Measurements from ENCODE around the gene WWOX. TPM values are rescaled to one million over a fixed set of nuclear protein-coding genes. Genes with fewer than 3 reads are reported as not detected.

The WWOX gene
- total RNA-seq, 1 donor from 2014 or later = 7.3 TPM

GRCh38 chr16:78862022-78862421 lies 762.6 kb downstream of the WWOX start:
- Histone ChIP-seq H3K4me2 (ENCODE audit: low read length) (no peak overlapping the region), H3K4me3 (ENCODE audit: insufficient read depth, low read depth, low read length) (no peak overlapping the region), H3K27ac (ENCODE audit: low read depth, low read length) (no peak overlapping the region), H4K20me1 (ENCODE audit: insufficient read depth, low read length) (no peaks in the 10 kb centered on the region), H2AFZ (ENCODE audit: low read depth, low read length) (no peak overlapping the region), H3K27me3 (ENCODE audit: insufficient read depth, low read length) (no peaks in the 10 kb centered on the region), H3K4me1 (ENCODE audit: insufficient read depth, low read length) (no peaks in the 10 kb centered on the region), H3K36me3 (ENCODE audit: insufficient read depth, low read length) (no peaks in the 10 kb centered on the region), H3K9me3 (ENCODE audit: insufficient read depth, low read depth, low read length) (no peaks in the 10 kb centered on the region), H3K9ac (ENCODE audit: low read length) (no peak overlapping the region), H3K79me2 (ENCODE audit: insufficient read depth, low read length) (no peaks in the 10 kb centered on the region)
- Mint-ChIP-seq H3K4me3 (ENCODE audit: unreplicated experiment) (no peak overlapping the region), H3K9me3 (ENCODE audit: unreplicated experiment) (no peaks in the 10 kb centered on the region), H3K4me1 (ENCODE audit: low read depth, unreplicated experiment) (no peaks in the 10 kb centered on the region), H3K36me3 (ENCODE audit: low read depth, unreplicated experiment) (no peaks in the 10 kb centered on the region), H3K27me3 (ENCODE audit: low read depth, unreplicated experiment) (peaks cover 7% of the 10 kb centered on the region), H3K27ac (ENCODE audit: unreplicated experiment) (no peak overlapping the region)
- no peak for TF ChIP-seq EZH2 (IDR thresholded peaks at IDR 0.05; ENCODE audit: insufficient read depth, low read length)
- TF ChIP-seq, protein P1, sequence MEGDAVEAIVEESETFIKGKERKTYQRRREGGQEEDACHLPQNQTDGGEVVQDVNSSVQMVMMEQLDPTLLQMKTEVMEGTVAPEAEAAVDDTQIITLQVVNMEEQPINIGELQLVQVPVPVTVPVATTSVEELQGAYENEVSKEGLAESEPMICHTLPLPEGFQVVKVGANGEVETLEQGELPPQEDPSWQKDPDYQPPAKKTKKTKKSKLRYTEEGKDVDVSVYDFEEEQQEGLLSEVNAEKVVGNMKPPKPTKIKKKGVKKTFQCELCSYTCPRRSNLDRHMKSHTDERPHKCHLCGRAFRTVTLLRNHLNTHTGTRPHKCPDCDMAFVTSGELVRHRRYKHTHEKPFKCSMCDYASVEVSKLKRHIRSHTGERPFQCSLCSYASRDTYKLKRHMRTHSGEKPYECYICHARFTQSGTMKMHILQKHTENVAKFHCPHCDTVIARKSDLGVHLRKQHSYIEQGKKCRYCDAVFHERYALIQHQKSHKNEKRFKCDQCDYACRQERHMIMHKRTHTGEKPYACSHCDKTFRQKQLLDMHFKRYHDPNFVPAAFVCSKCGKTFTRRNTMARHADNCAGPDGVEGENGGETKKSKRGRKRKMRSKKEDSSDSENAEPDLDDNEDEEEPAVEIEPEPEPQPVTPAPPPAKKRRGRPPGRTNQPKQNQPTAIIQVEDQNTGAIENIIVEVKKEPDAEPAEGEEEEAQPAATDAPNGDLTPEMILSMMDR (IDR thresholded peaks at IDR 0.05; ENCODE audit: insufficient read depth, low read depth, low read length) = no peak
- no peak for FAIRE-seq
- no peak for DNase-seq (ENCODE audit: low read depth)

GRCh38 chr16:78866521-78866920 lies 767.1 kb downstream of the WWOX start:
- TF ChIP-seq, protein P1 (IDR thresholded peaks at IDR 0.05; ENCODE audit: insufficient read depth, low read depth, low read length) = no peak
- no peak for TF ChIP-seq EZH2 (IDR thresholded peaks at IDR 0.05; ENCODE audit: insufficient read depth, low read length)
- Mint-ChIP-seq H3K4me3 (ENCODE audit: unreplicated experiment) (no peak overlapping the region), H3K27me3 (ENCODE audit: low read depth, unreplicated experiment) (peaks cover 9% of the 10 kb centered on the region), H3K9me3 (ENCODE audit: unreplicated experiment) (no peaks in the 10 kb centered on the region), H3K36me3 (ENCODE audit: low read depth, unreplicated experiment) (no peaks in the 10 kb centered on the region), H3K27ac (ENCODE audit: unreplicated experiment) (no peak overlapping the region), H3K4me1 (ENCODE audit: low read depth, unreplicated experiment) (no peaks in the 10 kb centered on the region)
- no peaks in the 10 kb centered on the region for H3K9me3 ChIP-seq (ENCODE audit: insufficient read depth, low read depth, low read length)
- H3K27me3 ChIP-seq (ENCODE audit: insufficient read depth, low read length) = no peaks in the 10 kb centered on the region
- H3K36me3 ChIP-seq (ENCODE audit: insufficient read depth, low read length) = no peaks in the 10 kb centered on the region
- DNase-seq (ENCODE audit: low read depth) (no peak), FAIRE-seq (no peak)
- H4K20me1 ChIP-seq (ENCODE audit: insufficient read depth, low read length) = no peaks in the 10 kb centered on the region
- no peak overlapping the region for H3K27ac ChIP-seq (ENCODE audit: low read depth, low read length)
- H3K4me2 ChIP-seq (ENCODE audit: low read length) = no peak overlapping the region
- no peak overlapping the region for H3K4me3 ChIP-seq (ENCODE audit: insufficient read depth, low read depth, low read length)
- no peaks in the 10 kb centered on the region for H3K79me2 ChIP-seq (ENCODE audit: insufficient read depth, low read length)
- no peak overlapping the region for H3K9ac ChIP-seq (ENCODE audit: low read length)
- H2AFZ ChIP-seq (ENCODE audit: low read depth, low read length) = no peak overlapping the region
- H3K4me1 ChIP-seq (ENCODE audit: insufficient read depth, low read length) = no peaks in the 10 kb centered on the region

DNA sequence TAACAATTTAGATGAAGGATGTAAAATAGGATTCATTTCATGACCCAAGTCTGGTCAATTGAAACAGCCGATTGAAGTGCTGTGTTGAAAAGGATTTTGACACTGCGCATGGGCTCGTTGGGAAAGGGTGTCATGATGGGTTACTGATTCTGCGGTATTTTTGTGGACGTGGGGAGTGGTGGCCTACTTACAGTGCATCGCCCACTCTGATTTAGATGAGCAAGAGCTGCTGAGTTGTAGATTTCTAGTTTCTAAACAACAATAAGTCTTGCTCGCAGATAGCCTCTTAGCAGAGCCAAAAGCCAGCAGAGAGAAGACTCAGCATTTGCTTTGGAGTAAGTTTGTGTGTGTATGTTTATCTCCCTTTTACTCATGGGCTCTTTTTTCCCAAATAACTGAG lies 770.0 kb downstream of the WWOX start:
- no peaks in the 10 kb centered on the region for H3K79me2 ChIP-seq (ENCODE audit: insufficient read depth, low read length)
- no peak for FAIRE-seq
- H2AFZ ChIP-seq (ENCODE audit: low read depth, low read length) = no peak overlapping the region
- H3K4me3 ChIP-seq (ENCODE audit: insufficient read depth, low read depth, low read length) = no peak overlapping the region
- no peaks in the 10 kb centered on the region for H3K4me1 ChIP-seq (ENCODE audit: insufficient read depth, low read length)
- Mint-ChIP-seq H3K27ac (ENCODE audit: unreplicated experiment) (no peak overlapping the region), H3K9me3 (ENCODE audit: unreplicated experiment) (no peaks in the 10 kb centered on the region), H3K4me1 (ENCODE audit: low read depth, unreplicated experiment) (no peaks in the 10 kb centered on the region), H3K36me3 (ENCODE audit: low read depth, unreplicated experiment) (no peaks in the 10 kb centered on the region), H3K4me3 (ENCODE audit: unreplicated experiment) (no peak overlapping the region), H3K27me3 (ENCODE audit: low read depth, unreplicated experiment) (peaks cover 9% of the 10 kb centered on the region)
- no peak for DNase-seq (ENCODE audit: low read depth)
- H3K9ac ChIP-seq (ENCODE audit: low read length) = no peak overlapping the region
- TF ChIP-seq, protein P1 (IDR thresholded peaks at IDR 0.05; ENCODE audit: insufficient read depth, low read depth, low read length) = no peak
- no peak for TF ChIP-seq EZH2 (IDR thresholded peaks at IDR 0.05; ENCODE audit: insufficient read depth, low read length)
- H3K27me3 ChIP-seq (ENCODE audit: insufficient read depth, low read length) = no peaks in the 10 kb centered on the region
- no peaks in the 10 kb centered on the region for H4K20me1 ChIP-seq (ENCODE audit: insufficient read depth, low read length)
- no peak overlapping the region for H3K4me2 ChIP-seq (ENCODE audit: low read length)
- H3K36me3 ChIP-seq (ENCODE audit: insufficient read depth, low read length) = no peaks in the 10 kb centered on the region
- no peak overlapping the region for H3K27ac ChIP-seq (ENCODE audit: low read depth, low read length)
- H3K9me3 ChIP-seq (ENCODE audit: insufficient read depth, low read depth, low read length) = no peaks in the 10 kb centered on the region
